HL-60 (cell line): ENCODE measurements around the gene OPN1MW2.
"Not testable (repeated sequence)": the region's sequence is repeated elsewhere in the genome, so short reads cannot be mapped to it uniquely, and the experiment has no call there.

Source experiments
- CTCF ChIP-seq: IDR thresholded peaks from one replicate; pipeline ENCODE4 v1.5.1; 2011; ENCODE audit warnings: low read length, control low read depth, inconsistent platforms; ENCODE audit not compliant: insufficient read depth
- GABPA ChIP-seq: IDR thresholded peaks from 2 replicates; pipeline ENCODE4 v1.6.1; 2012; ENCODE audit warnings: low read depth
- POLR2AphosphoS5 ChIP-seq: IDR thresholded peaks from 2 replicates; pipeline ENCODE4 v1.6.1; 2012; ENCODE audit warnings: low read depth
- REST ChIP-seq: IDR thresholded peaks from 2 replicates; pipeline ENCODE4 v1.6.1; 2012; ENCODE audit warnings: low read depth; ENCODE audit not compliant: insufficient replicate concordance

GRCh38 chrX:154248076-154248475 is 28.5 kb downstream of the OPN1MW2 start:
- not testable (repeated sequence) for TF ChIP-seq CTCF, GABPA, REST, POLR2AphosphoS5
